OCI-LY3 (cell line): Measurements from ENCODE around the gene ODAD2.

Experiments
- H2AFZ ChIP-seq: fragments of 200-600, 300-600 bp; shearing (Covaris generic); 2 replicates; pipeline ENCODE4 v1.6.0; 2014; ENCODE audit warnings: antibody characterized with exemption, low read depth, low read length
- H3K27ac ChIP-seq: fragments of 200-600, 300-600 bp; sonication (generic); 2 replicates; pipeline ENCODE4 v1.5.1; 2014; ENCODE audit warnings: mild to moderate bottlenecking, low read length, moderate library complexity, mixed read lengths
- H3K27me3 ChIP-seq: fragments of 200-600, 300-600 bp; sonication (generic); 2 replicates; pipeline ENCODE4 v1.6.1; 2014; ENCODE audit warnings: low read depth, low read length, mixed read lengths
- H3K36me3 ChIP-seq: fragments of 200-600, 300-600 bp; sonication (generic); replicated peaks from 2 replicates; pipeline ENCODE3; 2014; ENCODE audit warnings: low read depth, low read length, mixed read lengths
- H3K4me1 ChIP-seq: fragments of 300-600, 200-600 bp; sonication (generic); 2 replicates; pipeline ENCODE4 v1.6.1; 2014; ENCODE audit warnings: low read length, mixed read lengths
- H3K4me2 ChIP-seq: fragments of 200-600, 300-600 bp; sonication (generic); 2 replicates; pipeline ENCODE4 v1.6.1; 2014; ENCODE audit warnings: low read length, mixed read lengths
- H3K4me3 ChIP-seq: fragments of 300-600, 200-600 bp; sonication (generic); 2 replicates; pipeline ENCODE4 v1.5.1; 2014; ENCODE audit warnings: antibody characterized with exemption, mild to moderate bottlenecking, low read length, moderate library complexity
- H3K79me2 ChIP-seq: fragments of 300-600, 200-600 bp; shearing (Covaris generic); 2 replicates; pipeline ENCODE4 v1.6.1; 2014; ENCODE audit warnings: mild to moderate bottlenecking, low read length, mixed read lengths
- H3K9ac ChIP-seq: fragments of 300-600, 200-600 bp; shearing (Covaris generic); 2 replicates; pipeline ENCODE4 v1.6.0; 2014; ENCODE audit warnings: mild to moderate bottlenecking, low read length, moderate library complexity
- H3K9me3 ChIP-seq: fragments of 200-600, 300-600 bp; shearing (Covaris generic); 2 replicates; pipeline ENCODE4 v1.6.1; 2014; ENCODE audit warnings: low read length, mixed read lengths; ENCODE audit not compliant: insufficient read depth
- H4K20me1 ChIP-seq: fragments of 200-600, 300-600 bp; sonication (generic); 2 replicates; pipeline ENCODE4 v1.6.1; 2016; ENCODE audit warnings: low read length, mixed read lengths; ENCODE audit not compliant: insufficient read depth
- EZH2phosphoT487 ChIP-seq: fragments of 200-600 bp; shearing (Covaris generic); IDR thresholded peaks from 2 replicates; pipeline ENCODE4 v1.6.1; 2018; ENCODE audit warnings: antibody characterized with exemption, mixed run types, low read depth
- TF ChIP-seq, protein P1 (sequence below): fragments of 200-600, 300-600 bp; sonication (generic); IDR thresholded peaks from 2 replicates; pipeline ENCODE4 v1.5.1; 2014; ENCODE audit warnings: antibody characterized with exemption, low read length, low read depth

The ODAD2 gene

DNA sequence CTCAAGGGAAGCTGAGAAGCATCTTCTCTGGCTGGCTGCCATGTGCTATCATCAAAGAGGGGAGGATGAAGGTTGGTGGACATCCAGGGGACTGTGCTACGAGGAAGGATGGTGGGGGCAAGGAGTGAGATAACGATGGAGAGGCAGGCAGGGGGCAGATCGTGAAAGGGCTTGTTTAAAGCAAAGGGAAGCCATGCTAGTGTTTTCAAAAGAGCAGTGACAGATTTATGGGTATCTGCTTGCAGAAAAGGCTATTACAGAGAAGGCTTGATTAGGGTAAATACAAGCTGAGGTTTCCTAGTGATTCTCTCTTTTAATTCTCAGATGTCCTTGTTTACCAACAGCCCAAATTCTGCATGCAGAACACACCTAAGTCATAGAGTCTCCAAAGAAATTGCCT, 164.4 kb downstream of the ODAD2 start:
- Histone ChIP-seq H3K9me3 (no peaks in the 10 kb centered on the region), H3K27ac (no peak overlapping the region), H3K4me1 (no peaks in the 10 kb centered on the region), H3K4me3 (no peak overlapping the region), H3K4me2 (no peak overlapping the region), H4K20me1 (no peaks in the 10 kb centered on the region), H3K79me2 (no peaks in the 10 kb centered on the region), H3K36me3 (no peaks in the 10 kb centered on the region), H3K9ac (no peak overlapping the region), H3K27me3 (no peaks in the 10 kb centered on the region), H2AFZ (no peak overlapping the region)
- no peak for TF ChIP-seq EZH2phosphoT487
- TF ChIP-seq, protein P1, sequence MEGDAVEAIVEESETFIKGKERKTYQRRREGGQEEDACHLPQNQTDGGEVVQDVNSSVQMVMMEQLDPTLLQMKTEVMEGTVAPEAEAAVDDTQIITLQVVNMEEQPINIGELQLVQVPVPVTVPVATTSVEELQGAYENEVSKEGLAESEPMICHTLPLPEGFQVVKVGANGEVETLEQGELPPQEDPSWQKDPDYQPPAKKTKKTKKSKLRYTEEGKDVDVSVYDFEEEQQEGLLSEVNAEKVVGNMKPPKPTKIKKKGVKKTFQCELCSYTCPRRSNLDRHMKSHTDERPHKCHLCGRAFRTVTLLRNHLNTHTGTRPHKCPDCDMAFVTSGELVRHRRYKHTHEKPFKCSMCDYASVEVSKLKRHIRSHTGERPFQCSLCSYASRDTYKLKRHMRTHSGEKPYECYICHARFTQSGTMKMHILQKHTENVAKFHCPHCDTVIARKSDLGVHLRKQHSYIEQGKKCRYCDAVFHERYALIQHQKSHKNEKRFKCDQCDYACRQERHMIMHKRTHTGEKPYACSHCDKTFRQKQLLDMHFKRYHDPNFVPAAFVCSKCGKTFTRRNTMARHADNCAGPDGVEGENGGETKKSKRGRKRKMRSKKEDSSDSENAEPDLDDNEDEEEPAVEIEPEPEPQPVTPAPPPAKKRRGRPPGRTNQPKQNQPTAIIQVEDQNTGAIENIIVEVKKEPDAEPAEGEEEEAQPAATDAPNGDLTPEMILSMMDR = no peak

DNA sequence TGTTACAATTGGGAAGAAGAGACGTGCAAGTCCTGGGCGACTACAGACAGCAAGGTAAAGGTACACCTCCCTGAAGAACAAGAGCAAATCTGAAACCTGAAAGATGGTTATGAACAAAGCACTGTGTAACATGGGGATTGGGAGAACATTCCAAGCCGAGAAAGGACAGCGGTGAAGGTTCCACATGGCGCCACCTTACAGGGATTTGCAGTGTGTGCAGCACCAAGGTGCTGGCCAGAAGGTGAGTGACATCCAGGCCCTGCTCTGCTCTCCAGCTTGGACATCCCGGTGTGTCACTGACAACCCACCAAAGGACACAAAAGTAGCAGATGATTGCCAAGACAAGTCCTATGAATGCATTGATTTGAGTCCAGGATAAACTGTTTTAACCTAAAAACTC, 165.1 kb downstream of the ODAD2 start:
- Histone ChIP-seq H3K27ac (no peak overlapping the region), H4K20me1 (no peaks in the 10 kb centered on the region), H3K9ac (no peak overlapping the region), H3K4me3 (no peak overlapping the region), H3K4me2 (no peak overlapping the region), H3K79me2 (no peaks in the 10 kb centered on the region), H2AFZ (no peak overlapping the region), H3K9me3 (no peaks in the 10 kb centered on the region), H3K27me3 (no peaks in the 10 kb centered on the region), H3K36me3 (no peaks in the 10 kb centered on the region), H3K4me1 (no peaks in the 10 kb centered on the region)
- TF ChIP-seq, protein P1 = no peak
- no peak for TF ChIP-seq EZH2phosphoT487

DNA sequence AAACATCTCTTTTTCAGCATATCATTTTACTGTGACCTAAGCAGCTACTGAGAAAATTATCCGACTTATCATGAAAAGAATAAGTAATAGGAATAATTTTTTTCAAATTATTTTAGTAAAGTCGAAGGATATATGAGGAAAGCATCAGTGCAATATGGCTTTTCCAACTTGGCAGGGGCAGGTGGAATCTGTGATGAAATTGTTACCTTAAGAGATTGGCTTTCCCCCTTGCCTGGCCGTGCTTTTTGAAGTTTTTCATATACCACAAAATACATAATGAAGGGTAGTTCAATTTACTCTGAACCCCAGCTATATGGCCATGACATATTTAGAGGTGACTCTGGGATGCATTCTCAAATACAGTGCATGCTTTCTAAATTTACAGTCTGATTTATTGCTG, 166.1 kb downstream of the ODAD2 start:
- H3K9ac ChIP-seq = no peak overlapping the region
- H3K4me3 ChIP-seq = no peak overlapping the region
- H4K20me1 ChIP-seq = no peaks in the 10 kb centered on the region
- H3K27me3 ChIP-seq = no peaks in the 10 kb centered on the region
- H3K9me3 ChIP-seq = no peaks in the 10 kb centered on the region
- no peak overlapping the region for H3K4me2 ChIP-seq
- no peaks in the 10 kb centered on the region for H3K79me2 ChIP-seq
- H3K27ac ChIP-seq = no peak overlapping the region
- no peaks in the 10 kb centered on the region for H3K36me3 ChIP-seq
- no peak for TF ChIP-seq EZH2phosphoT487
- TF ChIP-seq, protein P1 = no peak
- no peak overlapping the region for H2AFZ ChIP-seq
- no peaks in the 10 kb centered on the region for H3K4me1 ChIP-seq

DNA sequence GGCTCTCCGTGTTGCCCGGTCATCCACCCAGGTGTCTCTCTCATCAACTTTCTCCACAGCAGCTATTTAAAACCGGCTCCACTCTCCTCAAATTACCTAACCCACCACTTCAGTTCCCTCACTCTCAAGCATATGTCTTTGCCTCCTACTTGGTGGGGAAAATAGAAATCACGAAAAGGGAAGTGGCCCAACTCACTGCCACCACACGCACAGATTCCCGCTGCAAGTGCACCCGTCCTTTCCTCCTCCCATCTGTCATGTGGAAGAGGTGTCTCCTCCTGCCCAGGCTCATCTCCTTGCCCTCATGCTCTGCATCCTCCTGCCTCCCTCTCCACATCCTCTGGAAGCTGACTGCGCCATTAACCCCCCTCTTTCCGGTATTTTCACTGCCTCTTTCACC, 172.5 kb downstream of the ODAD2 start:
- Histone ChIP-seq H3K27ac (no peak overlapping the region), H3K4me1 (no peaks in the 10 kb centered on the region), H3K79me2 (no peaks in the 10 kb centered on the region), H3K9me3 (no peaks in the 10 kb centered on the region), H3K4me3 (no peak overlapping the region), H3K9ac (no peak overlapping the region), H4K20me1 (no peaks in the 10 kb centered on the region), H2AFZ (no peak overlapping the region), H3K36me3 (no peaks in the 10 kb centered on the region), H3K27me3 (no peaks in the 10 kb centered on the region; the same call in 1 of the 2 replicates), H3K4me2 (no peak overlapping the region)
- TF ChIP-seq EZH2phosphoT487 = no peak
- TF ChIP-seq, protein P1 = no peak
